ENCODE measurements around the gene TRIM38.
"Not testable (repeated sequence)": the region's sequence is repeated elsewhere in the genome, so short reads cannot be mapped to it uniquely, and the experiment has no call there.

Gene TRIM38

DNA sequence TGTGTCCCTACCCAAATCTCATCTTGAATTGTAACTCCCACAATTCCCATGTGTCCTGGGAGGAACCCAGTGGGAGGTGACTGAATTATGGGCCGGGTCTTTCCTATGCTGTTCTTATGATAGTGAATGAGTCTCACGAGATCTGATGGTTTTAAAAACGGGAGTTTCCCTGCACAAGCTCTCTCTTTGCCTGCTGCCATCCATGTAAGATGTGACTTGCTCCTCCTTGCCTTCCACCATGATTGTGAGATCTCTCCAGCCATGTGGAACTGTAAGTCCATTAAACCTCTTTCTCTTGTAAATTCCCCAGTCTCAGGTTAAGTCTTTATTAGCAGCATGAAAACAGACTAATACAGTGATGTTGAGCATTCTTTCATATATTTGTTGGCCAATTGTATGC, 16.9 kb upstream of the TRIM38 start:
- not testable (repeated sequence) for H3K4me1 ChIP-seq (ENCODE audit: control insufficient read depth, insufficient read depth, low read length); H3K4me3 ChIP-seq (ENCODE audit: low read length); H3K4me2 ChIP-seq (ENCODE audit: low read length)

GRCh38 chr6:25946631-25947030, 16.0 kb upstream of the TRIM38 start:
- H3K36me3 ChIP-seq (ENCODE audit: insufficient read depth, low read length), result no peaks in the 10 kb centered on the region
- no peaks in the 10 kb centered on the region for H3K27me3 ChIP-seq (ENCODE audit: control insufficient read depth, insufficient read depth, low read length)
- no peak overlapping the region for H3K4me2 ChIP-seq (ENCODE audit: low read length)
- no peak overlapping the region for H3K4me3 ChIP-seq (ENCODE audit: low read length)
- no peaks in the 10 kb centered on the region for H3K4me1 ChIP-seq (ENCODE audit: control insufficient read depth, insufficient read depth, low read length)
- H3K9ac ChIP-seq (ENCODE audit: low read depth, low read length), result no peak overlapping the region
- no peaks in the 10 kb centered on the region for H3K9me3 ChIP-seq (replicated peaks; ENCODE audit: low read length)

More for the DNA sequence above, 16.9 kb upstream of the TRIM38 start:
- not testable (repeated sequence) for H3K27me3 ChIP-seq (ENCODE audit: control insufficient read depth, insufficient read depth, low read length); H3K9ac ChIP-seq (ENCODE audit: low read depth, low read length); H3K9me3 ChIP-seq (replicated peaks; ENCODE audit: low read length); H3K36me3 ChIP-seq (ENCODE audit: insufficient read depth, low read length)

- not testable (repeated sequence) for H3K4me2 ChIP-seq (ENCODE audit: low read length); H3K9ac ChIP-seq (ENCODE audit: low read depth, low read length); H3K36me3 ChIP-seq (ENCODE audit: insufficient read depth, low read length); H3K4me3 ChIP-seq (ENCODE audit: low read length); H3K9me3 ChIP-seq (replicated peaks; ENCODE audit: low read length); H3K4me1 ChIP-seq (ENCODE audit: control insufficient read depth, insufficient read depth, low read length); H3K27me3 ChIP-seq (ENCODE audit: control insufficient read depth, insufficient read depth, low read length)
Measured at GRCh38 chr6:25947492-25947891, 15.1 kb upstream of the TRIM38 start.

DNA sequence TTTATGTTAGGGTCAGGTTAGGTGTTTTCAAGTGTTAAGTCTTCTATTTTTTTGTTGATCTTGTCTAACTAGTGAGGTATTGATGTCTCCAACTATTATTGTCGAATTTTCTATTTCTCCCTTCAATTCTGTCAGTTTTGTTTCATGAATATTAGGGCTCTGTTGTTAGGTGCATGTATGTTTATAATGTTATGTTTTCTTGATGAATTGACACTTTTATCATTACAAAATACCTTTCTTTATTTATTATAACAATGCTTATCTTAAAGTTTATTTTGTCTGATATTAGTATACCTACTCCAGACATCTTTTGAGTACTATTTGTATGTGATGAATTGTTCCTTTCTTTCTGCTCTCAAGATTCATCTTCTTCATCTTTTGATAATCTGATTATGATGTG, 12.9 kb upstream of the TRIM38 start:
- Histone ChIP-seq H3K4me2 (ENCODE audit: low read length) (no peak overlapping the region), H3K9me3 (replicated peaks; ENCODE audit: low read length) (no peaks in the 10 kb centered on the region), H3K27me3 (ENCODE audit: control insufficient read depth, insufficient read depth, low read length) (no peaks in the 10 kb centered on the region), H3K9ac (ENCODE audit: low read depth, low read length) (no peak overlapping the region), H3K4me3 (ENCODE audit: low read length) (no peak overlapping the region), H3K36me3 (ENCODE audit: insufficient read depth, low read length) (no peaks in the 10 kb centered on the region), H3K4me1 (ENCODE audit: control insufficient read depth, insufficient read depth, low read length) (no peaks in the 10 kb centered on the region)

DNA sequence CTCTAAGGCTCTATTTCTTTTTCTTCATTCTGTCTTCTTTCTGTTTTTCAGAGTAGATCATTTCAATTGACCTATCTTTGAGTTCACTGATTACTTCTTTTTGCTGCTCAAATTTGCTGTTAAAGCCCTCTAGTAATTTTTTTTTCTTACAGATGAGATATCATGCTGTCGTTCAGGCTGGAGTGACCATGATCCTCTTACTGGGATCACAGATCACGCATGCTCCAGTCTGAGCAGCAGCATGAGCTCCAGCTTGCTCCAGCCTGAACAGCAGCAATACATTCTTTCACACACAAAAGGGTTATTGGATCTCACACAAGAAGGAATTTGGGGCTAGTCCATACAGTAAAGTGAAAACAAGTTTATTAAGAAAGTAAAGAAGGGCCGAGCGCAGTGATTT, 12.3 kb upstream of the TRIM38 start:
- Histone ChIP-seq H3K27me3 (ENCODE audit: control insufficient read depth, insufficient read depth, low read length) (no peaks in the 10 kb centered on the region), H3K9me3 (replicated peaks; ENCODE audit: low read length) (no peaks in the 10 kb centered on the region), H3K36me3 (ENCODE audit: insufficient read depth, low read length) (no peaks in the 10 kb centered on the region), H3K4me3 (ENCODE audit: low read length) (no peak overlapping the region), H3K4me2 (ENCODE audit: low read length) (no peak overlapping the region), H3K9ac (ENCODE audit: low read depth, low read length) (no peak overlapping the region), H3K4me1 (ENCODE audit: control insufficient read depth, insufficient read depth, low read length) (no peaks in the 10 kb centered on the region)

- Histone ChIP-seq H3K36me3 (ENCODE audit: insufficient read depth, low read length) (no peaks in the 10 kb centered on the region), H3K9ac (ENCODE audit: low read depth, low read length) (no peak overlapping the region), H3K4me3 (ENCODE audit: low read length) (no peak overlapping the region), H3K4me1 (ENCODE audit: control insufficient read depth, insufficient read depth, low read length) (no peaks in the 10 kb centered on the region), H3K9me3 (replicated peaks; ENCODE audit: low read length) (no peaks in the 10 kb centered on the region), H3K4me2 (ENCODE audit: low read length) (no peak overlapping the region), H3K27me3 (ENCODE audit: control insufficient read depth, insufficient read depth, low read length) (no peaks in the 10 kb centered on the region)
Measured at GRCh38 chr6:25951296-25952032, 11.1 kb upstream of the TRIM38 start.

GRCh38 chr6:25952535-25952934, 10.1 kb upstream of the TRIM38 start:
- Histone ChIP-seq H3K4me1 (ENCODE audit: control insufficient read depth, insufficient read depth, low read length) (no peaks in the 10 kb centered on the region), H3K4me3 (ENCODE audit: low read length) (no peak overlapping the region), H3K36me3 (ENCODE audit: insufficient read depth, low read length) (no peaks in the 10 kb centered on the region), H3K4me2 (ENCODE audit: low read length) (no peak overlapping the region), H3K9ac (ENCODE audit: low read depth, low read length) (no peak overlapping the region), H3K9me3 (replicated peaks; ENCODE audit: low read length) (no peaks in the 10 kb centered on the region), H3K27me3 (ENCODE audit: control insufficient read depth, insufficient read depth, low read length) (no peaks in the 10 kb centered on the region)

DNA sequence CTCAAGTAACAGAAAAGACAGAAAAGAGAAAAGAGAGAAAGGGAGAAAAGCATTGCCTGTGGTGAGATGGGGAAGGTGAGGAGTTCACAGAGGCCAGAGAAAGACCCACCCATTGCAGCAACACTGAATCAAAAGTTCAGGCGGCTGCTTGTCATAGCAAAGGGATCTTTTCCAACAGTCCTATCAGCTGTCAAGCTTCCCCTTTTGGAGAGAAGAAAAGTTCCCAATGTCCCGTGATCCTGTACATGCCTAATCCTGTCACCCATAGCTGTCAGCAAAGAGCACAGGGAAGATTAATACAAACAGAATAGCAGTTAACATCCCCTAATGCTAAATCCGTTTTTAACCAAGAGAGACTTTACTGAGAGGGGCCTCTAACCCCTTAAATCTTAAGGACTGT, 8.9 kb upstream of the TRIM38 start:
- no peak overlapping the region for H3K9ac ChIP-seq (ENCODE audit: low read depth, low read length)
- H3K4me1 ChIP-seq (ENCODE audit: control insufficient read depth, insufficient read depth, low read length), result no peaks in the 10 kb centered on the region
- no peaks in the 10 kb centered on the region for H3K9me3 ChIP-seq (replicated peaks; ENCODE audit: low read length)
- H3K4me2 ChIP-seq (ENCODE audit: low read length), result no peak overlapping the region
- no peaks in the 10 kb centered on the region for H3K27me3 ChIP-seq (ENCODE audit: control insufficient read depth, insufficient read depth, low read length)
- H3K4me3 ChIP-seq (ENCODE audit: low read length), result no peak overlapping the region
- no peaks in the 10 kb centered on the region for H3K36me3 ChIP-seq (ENCODE audit: insufficient read depth, low read length)

DNA sequence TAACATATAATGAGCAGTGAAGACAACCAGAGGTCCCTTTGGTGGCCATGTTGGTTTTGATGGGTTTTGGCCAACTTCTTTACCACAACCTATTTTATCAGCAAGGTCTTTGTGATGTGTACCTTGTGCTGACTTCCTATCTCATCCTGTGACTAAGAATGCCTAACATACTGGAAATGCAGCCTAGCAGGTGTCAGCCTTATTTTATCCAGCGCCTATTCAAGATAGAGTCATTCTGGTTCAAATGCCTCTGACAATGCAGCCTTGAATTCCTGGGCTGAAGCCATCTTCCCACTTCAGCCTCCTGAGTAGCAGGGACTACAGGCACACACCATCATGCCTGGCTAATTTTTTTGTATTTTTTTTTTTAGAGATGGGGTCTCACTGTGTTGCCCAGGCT, 7.8 kb upstream of the TRIM38 start:
- Histone ChIP-seq H3K9ac (ENCODE audit: low read depth, low read length) (no peak overlapping the region), H3K4me3 (ENCODE audit: low read length) (no peak overlapping the region), H3K4me2 (ENCODE audit: low read length) (no peak overlapping the region), H3K4me1 (ENCODE audit: control insufficient read depth, insufficient read depth, low read length) (peaks cover 6% of the 10 kb centered on the region), H3K9me3 (replicated peaks; ENCODE audit: low read length) (no peaks in the 10 kb centered on the region), H3K27me3 (ENCODE audit: control insufficient read depth, insufficient read depth, low read length) (no peaks in the 10 kb centered on the region), H3K36me3 (ENCODE audit: insufficient read depth, low read length) (no peaks in the 10 kb centered on the region)

DNA sequence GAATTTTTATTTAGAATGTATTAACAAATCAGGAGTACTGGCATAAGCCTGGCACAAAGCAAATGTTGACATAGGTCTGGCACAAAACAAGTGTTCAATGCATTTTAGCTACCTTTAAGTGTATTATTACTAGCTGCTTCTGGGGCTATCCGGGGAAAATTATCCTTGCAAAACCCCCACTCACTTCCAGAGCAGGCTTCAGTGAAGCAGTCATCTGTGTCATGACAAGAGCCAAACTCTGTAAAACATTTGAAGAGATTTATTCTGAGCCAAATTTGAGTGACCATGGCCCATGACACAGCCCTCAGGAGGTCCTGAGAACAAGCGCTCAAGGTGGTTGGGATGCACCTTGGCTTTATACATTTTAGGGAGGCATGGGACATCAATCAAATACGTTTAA, 6.4 kb upstream of the TRIM38 start:
- no peaks in the 10 kb centered on the region for H3K9me3 ChIP-seq (replicated peaks; ENCODE audit: low read length)
- H3K4me1 ChIP-seq (ENCODE audit: control insufficient read depth, insufficient read depth, low read length), result peaks cover 17% of the 10 kb centered on the region
- no peak overlapping the region for H3K9ac ChIP-seq (ENCODE audit: low read depth, low read length)
- H3K36me3 ChIP-seq (ENCODE audit: insufficient read depth, low read length), result no peaks in the 10 kb centered on the region
- no peak overlapping the region for H3K4me3 ChIP-seq (ENCODE audit: low read length)
- no peaks in the 10 kb centered on the region for H3K27me3 ChIP-seq (ENCODE audit: control insufficient read depth, insufficient read depth, low read length)
- no peak overlapping the region for H3K4me2 ChIP-seq (ENCODE audit: low read length)

GRCh38 chr6:25958700-25959162, 3.9 kb upstream of the TRIM38 start:
- Histone ChIP-seq H3K36me3 (ENCODE audit: insufficient read depth, low read length) (no peaks in the 10 kb centered on the region), H3K4me2 (ENCODE audit: low read length) (no peak overlapping the region), H3K9me3 (replicated peaks; ENCODE audit: low read length) (no peaks in the 10 kb centered on the region), H3K4me1 (ENCODE audit: control insufficient read depth, insufficient read depth, low read length) (peaks cover 27% of the 10 kb centered on the region), H3K27me3 (ENCODE audit: control insufficient read depth, insufficient read depth, low read length) (no peaks in the 10 kb centered on the region), H3K9ac (ENCODE audit: low read depth, low read length) (no peak overlapping the region), H3K4me3 (ENCODE audit: low read length) (no peak overlapping the region)

GRCh38 chr6:25959890-25960536, 2.6 kb upstream of the TRIM38 start:
- Histone ChIP-seq H3K27me3 (ENCODE audit: control insufficient read depth, insufficient read depth, low read length) (no peaks in the 10 kb centered on the region), H3K36me3 (ENCODE audit: insufficient read depth, low read length) (peaks cover 1% of the 10 kb centered on the region), H3K4me3 (ENCODE audit: low read length) (no peak overlapping the region), H3K4me1 (ENCODE audit: control insufficient read depth, insufficient read depth, low read length) (peaks cover 32% of the 10 kb centered on the region), H3K9me3 (replicated peaks; ENCODE audit: low read length) (no peaks in the 10 kb centered on the region), H3K4me2 (ENCODE audit: low read length) (peak overlapping the region; percentile 50), H3K9ac (ENCODE audit: low read depth, low read length) (peak overlapping the region; percentile 18)
